ENCODE measurements around the gene CD82.
"Not testable (repeated sequence)": the region's sequence is repeated elsewhere in the genome, so short reads cannot be mapped to it uniquely, and the experiment has no call there.

Gene CD82

GRCh38 chr11:44551456-44552139, 13.9 kb upstream of the CD82 start:
- H3K4me3 ChIP-seq (ENCODE audit: low read length), result no peak overlapping the region
- H3K9me3 ChIP-seq (ENCODE audit: control insufficient read depth, low read depth, low read length), result no peaks in the 10 kb centered on the region
- no peak overlapping the region for H3K9ac ChIP-seq (ENCODE audit: low read length)
- H3K4me1 ChIP-seq (ENCODE audit: control insufficient read depth, low read depth, low read length), result no peaks in the 10 kb centered on the region
- no peaks in the 10 kb centered on the region for H3K36me3 ChIP-seq (ENCODE audit: control insufficient read depth, low read depth, low read length)
- H3K27me3 ChIP-seq (ENCODE audit: control insufficient read depth, insufficient read depth, low read length), result no peaks in the 10 kb centered on the region
- no peak overlapping the region for H3K27ac ChIP-seq (ENCODE audit: low read length)

GRCh38 chr11:44555031-44555800, 10.2 kb upstream of the CD82 start:
- Histone ChIP-seq H3K27ac (ENCODE audit: low read length) (no peak overlapping the region), H3K36me3 (ENCODE audit: control insufficient read depth, low read depth, low read length) (no peaks in the 10 kb centered on the region), H3K9me3 (ENCODE audit: control insufficient read depth, low read depth, low read length) (no peaks in the 10 kb centered on the region), H3K27me3 (ENCODE audit: control insufficient read depth, insufficient read depth, low read length) (no peaks in the 10 kb centered on the region), H3K4me3 (ENCODE audit: low read length) (no peak overlapping the region), H3K9ac (ENCODE audit: low read length) (no peak overlapping the region), H3K4me1 (ENCODE audit: control insufficient read depth, low read depth, low read length) (peaks cover 26% of the 10 kb centered on the region)

DNA sequence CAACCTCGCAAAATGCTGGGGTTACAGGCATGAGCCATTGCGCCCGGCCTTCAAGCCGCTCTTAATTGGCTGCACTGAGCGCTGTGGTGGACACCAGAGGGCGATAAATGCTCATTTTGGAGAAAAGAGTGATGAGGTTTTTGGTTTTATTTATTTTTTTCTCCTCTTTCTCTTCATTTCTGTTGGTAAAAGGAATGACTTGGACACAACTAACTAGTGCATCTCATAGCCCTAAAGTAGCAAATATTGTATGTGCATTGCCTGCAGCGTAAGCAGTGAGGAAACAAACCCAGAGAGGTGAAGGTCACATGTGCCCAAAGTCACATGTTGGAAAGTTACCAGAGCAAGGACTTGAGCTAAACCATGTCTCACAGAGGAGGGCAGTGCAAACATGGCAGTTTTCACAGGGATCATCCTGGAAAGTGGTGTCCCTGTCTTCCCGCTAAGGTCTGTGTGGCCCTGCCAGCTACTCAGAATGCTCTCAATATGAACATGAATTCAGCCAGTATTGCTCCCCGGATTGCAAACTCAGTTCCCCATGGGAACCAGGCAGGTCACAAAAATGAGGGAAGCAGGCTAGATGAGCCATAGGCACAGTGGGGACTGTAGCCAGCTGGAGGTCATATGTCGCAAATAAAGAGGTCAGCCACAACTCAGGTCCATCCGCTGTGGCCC, 8.6 kb upstream of the CD82 start:
- Histone ChIP-seq H3K4me3 (ENCODE audit: low read length) (no peak overlapping the region), H3K27ac (ENCODE audit: low read length) (no peak overlapping the region), H3K27me3 (ENCODE audit: control insufficient read depth, insufficient read depth, low read length) (no peaks in the 10 kb centered on the region), H3K9ac (ENCODE audit: low read length) (no peak overlapping the region), H3K4me1 (ENCODE audit: control insufficient read depth, low read depth, low read length) (peaks cover 26% of the 10 kb centered on the region), H3K9me3 (ENCODE audit: control insufficient read depth, low read depth, low read length) (no peaks in the 10 kb centered on the region), H3K36me3 (ENCODE audit: control insufficient read depth, low read depth, low read length) (no peaks in the 10 kb centered on the region)

DNA sequence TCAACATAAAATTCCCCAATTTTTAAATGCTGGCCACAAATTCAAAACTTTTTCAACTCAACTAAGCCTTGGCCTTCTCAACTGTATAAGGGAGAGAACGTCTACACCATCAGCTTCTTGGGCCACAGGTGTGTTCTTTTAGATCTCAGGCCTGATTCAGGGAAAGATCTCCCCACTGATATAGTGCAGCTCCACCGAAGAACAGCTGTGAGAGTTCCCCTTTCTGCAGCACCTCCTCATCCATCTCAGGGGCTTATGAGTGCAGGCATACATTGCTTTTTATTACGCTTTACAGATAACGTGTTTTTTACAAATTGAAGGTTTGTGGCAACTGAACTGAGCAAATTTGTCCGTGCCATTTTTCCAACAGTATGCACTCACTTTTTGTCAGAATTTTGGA, 8.0 kb upstream of the CD82 start:
- Histone ChIP-seq H3K36me3 (ENCODE audit: control insufficient read depth, low read depth, low read length) (no peaks in the 10 kb centered on the region), H3K9ac (ENCODE audit: low read length) (no peak overlapping the region), H3K4me3 (ENCODE audit: low read length) (no peak overlapping the region), H3K27me3 (ENCODE audit: control insufficient read depth, insufficient read depth, low read length) (no peaks in the 10 kb centered on the region), H3K27ac (ENCODE audit: low read length) (no peak overlapping the region), H3K4me1 (ENCODE audit: control insufficient read depth, low read depth, low read length) (peaks cover 26% of the 10 kb centered on the region), H3K9me3 (ENCODE audit: control insufficient read depth, low read depth, low read length) (no peaks in the 10 kb centered on the region)

DNA sequence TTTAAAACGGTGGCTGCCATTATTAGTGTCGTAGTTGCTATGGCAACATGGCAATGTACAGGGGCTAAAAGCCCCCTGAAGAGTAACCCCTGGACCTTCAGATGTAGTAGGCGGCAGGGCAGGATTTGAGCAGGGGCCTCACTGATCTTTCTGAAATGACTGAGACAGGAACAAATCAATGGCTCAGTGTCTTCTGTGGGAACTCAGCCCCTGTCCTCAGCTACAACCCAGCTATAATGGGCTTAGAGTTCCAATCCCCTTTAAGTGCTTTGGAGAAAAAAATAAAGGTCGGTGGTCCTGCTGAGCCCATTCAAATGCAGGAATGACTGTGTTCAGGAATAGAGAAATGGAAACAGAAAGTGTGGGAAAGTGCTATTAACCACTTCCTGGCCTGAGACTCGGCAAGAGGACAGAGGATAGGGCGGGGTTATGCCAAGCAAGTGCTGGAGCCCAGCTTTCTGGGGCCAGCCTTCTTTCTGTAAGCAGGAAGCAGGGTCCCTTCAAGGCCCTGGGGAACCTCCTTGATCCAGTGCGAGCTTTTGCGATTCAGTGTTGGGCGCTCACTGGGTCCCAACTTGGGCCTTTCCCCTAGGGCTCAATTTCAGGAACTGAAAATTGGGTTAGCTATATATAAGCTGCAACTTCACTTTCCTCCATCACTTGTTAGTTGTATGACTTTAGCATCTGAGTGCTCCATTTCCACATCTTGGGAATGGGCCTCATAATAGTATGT, 6.1 kb upstream of the CD82 start:
- Histone ChIP-seq H3K36me3 (ENCODE audit: control insufficient read depth, low read depth, low read length) (no peaks in the 10 kb centered on the region), H3K27ac (ENCODE audit: low read length) (no peak overlapping the region), H3K4me3 (ENCODE audit: low read length) (peak overlapping the region; percentile 7), H3K9me3 (ENCODE audit: control insufficient read depth, low read depth, low read length) (no peaks in the 10 kb centered on the region), H3K4me1 (ENCODE audit: control insufficient read depth, low read depth, low read length) (peaks cover 30% of the 10 kb centered on the region), H3K27me3 (ENCODE audit: control insufficient read depth, insufficient read depth, low read length) (no peaks in the 10 kb centered on the region), H3K9ac (ENCODE audit: low read length) (peak overlapping the region; percentile 40)

DNA sequence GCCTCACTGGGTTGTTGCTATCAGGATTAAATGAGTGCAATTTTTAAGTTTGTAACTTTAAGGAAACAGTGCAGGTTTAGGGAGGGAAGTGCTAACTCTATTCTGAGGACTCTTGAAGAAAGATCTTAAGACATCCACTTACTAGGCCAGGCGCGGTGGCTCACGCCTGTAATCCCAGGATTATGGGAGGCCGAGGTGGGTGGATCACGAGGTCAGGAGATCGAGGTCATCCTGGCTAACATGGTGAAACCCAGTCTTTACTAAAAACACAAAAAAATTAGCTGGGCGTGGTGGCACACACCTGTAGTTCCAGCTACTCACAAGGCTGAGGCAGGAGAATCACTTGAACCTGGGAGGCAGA, 5.5 kb upstream of the CD82 start:
- H3K27ac ChIP-seq (ENCODE audit: low read length); H3K27me3 ChIP-seq (ENCODE audit: control insufficient read depth, insufficient read depth, low read length); H3K9me3 ChIP-seq (ENCODE audit: control insufficient read depth, low read depth, low read length); H3K4me3 ChIP-seq (ENCODE audit: low read length); H3K36me3 ChIP-seq (ENCODE audit: control insufficient read depth, low read depth, low read length); H3K9ac ChIP-seq (ENCODE audit: low read length): not testable (repeated sequence)
- peaks cover 35% of the 10 kb centered on the region for H3K4me1 ChIP-seq (ENCODE audit: control insufficient read depth, low read depth, low read length)

- Histone ChIP-seq H3K4me3 (ENCODE audit: low read length) (no peak overlapping the region), H3K9me3 (ENCODE audit: control insufficient read depth, low read depth, low read length) (no peaks in the 10 kb centered on the region), H3K27ac (ENCODE audit: low read length) (no peak overlapping the region), H3K4me1 (ENCODE audit: control insufficient read depth, low read depth, low read length) (peaks cover 35% of the 10 kb centered on the region), H3K9ac (ENCODE audit: low read length) (no peak overlapping the region), H3K36me3 (ENCODE audit: control insufficient read depth, low read depth, low read length) (no peaks in the 10 kb centered on the region), H3K27me3 (ENCODE audit: control insufficient read depth, insufficient read depth, low read length) (peaks cover 8% of the 10 kb centered on the region)
Measured at GRCh38 chr11:44561275-44561805, 4.1 kb upstream of the CD82 start.

DNA sequence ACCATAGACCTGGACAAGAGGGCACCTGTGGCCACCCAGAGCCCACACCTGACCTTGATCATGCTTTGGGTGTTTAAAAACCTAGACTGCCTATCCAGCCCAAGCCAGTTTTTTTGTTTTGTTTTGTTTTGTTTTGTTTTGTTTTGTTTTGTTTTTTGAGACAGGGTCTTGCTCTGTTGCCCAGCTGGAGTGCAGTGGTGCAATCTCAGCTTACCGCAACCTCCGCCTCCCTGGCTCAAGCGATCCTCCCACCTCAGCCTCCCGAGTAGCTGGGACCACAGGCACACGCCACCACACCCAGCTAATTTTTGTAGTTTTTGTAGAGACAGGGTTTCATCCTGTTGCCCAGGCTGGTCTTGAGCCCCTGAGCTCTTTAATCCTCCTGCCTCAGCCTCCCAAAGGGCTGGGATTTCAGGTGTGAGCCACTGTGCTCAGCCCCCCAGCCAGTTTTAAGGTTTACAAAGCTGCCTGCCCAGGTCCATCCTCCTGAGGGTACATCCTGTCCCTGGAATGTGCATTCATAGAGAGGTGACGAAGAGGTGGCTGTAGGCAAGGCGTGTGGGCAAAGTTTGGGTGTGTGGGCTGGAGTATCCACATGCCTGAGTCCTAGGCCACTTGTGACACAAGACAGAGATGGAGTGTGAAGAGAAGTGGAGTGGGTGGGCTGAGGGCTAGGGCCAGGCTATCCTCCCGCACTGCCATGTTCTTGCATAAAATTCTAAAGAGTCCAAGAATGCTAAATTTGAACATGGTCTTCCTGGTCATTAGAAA, 3.3 kb upstream of the CD82 start:
- H3K27ac ChIP-seq (ENCODE audit: low read length), result no peak overlapping the region
- H3K9ac ChIP-seq (ENCODE audit: low read length), result no peak overlapping the region
- peaks cover 30% of the 10 kb centered on the region for H3K4me1 ChIP-seq (ENCODE audit: control insufficient read depth, low read depth, low read length)
- H3K36me3 ChIP-seq (ENCODE audit: control insufficient read depth, low read depth, low read length), result no peaks in the 10 kb centered on the region
- peaks cover 16% of the 10 kb centered on the region for H3K27me3 ChIP-seq (ENCODE audit: control insufficient read depth, insufficient read depth, low read length)
- no peak overlapping the region for H3K4me3 ChIP-seq (ENCODE audit: low read length)
- H3K9me3 ChIP-seq (ENCODE audit: control insufficient read depth, low read depth, low read length), result no peaks in the 10 kb centered on the region

GRCh38 chr11:44562845-44563460, 2.5 kb upstream of the CD82 start:
- no peaks in the 10 kb centered on the region for H3K9me3 ChIP-seq (ENCODE audit: control insufficient read depth, low read depth, low read length)
- H3K4me1 ChIP-seq (ENCODE audit: control insufficient read depth, low read depth, low read length), result peaks cover 23% of the 10 kb centered on the region
- H3K36me3 ChIP-seq (ENCODE audit: control insufficient read depth, low read depth, low read length), result no peaks in the 10 kb centered on the region
- H3K4me3 ChIP-seq (ENCODE audit: low read length), result no peak overlapping the region
- H3K9ac ChIP-seq (ENCODE audit: low read length), result no peak overlapping the region
- H3K27me3 ChIP-seq (ENCODE audit: control insufficient read depth, insufficient read depth, low read length), result peaks cover 17% of the 10 kb centered on the region
- H3K27ac ChIP-seq (ENCODE audit: low read length), result no peak overlapping the region

- peaks cover 17% of the 10 kb centered on the region for H3K27me3 ChIP-seq (ENCODE audit: control insufficient read depth, insufficient read depth, low read length)
- peaks cover 23% of the 10 kb centered on the region for H3K4me1 ChIP-seq (ENCODE audit: control insufficient read depth, low read depth, low read length)
- H3K36me3 ChIP-seq (ENCODE audit: control insufficient read depth, low read depth, low read length), result no peaks in the 10 kb centered on the region
- H3K9me3 ChIP-seq (ENCODE audit: control insufficient read depth, low read depth, low read length), result no peaks in the 10 kb centered on the region
- H3K9ac ChIP-seq (ENCODE audit: low read length), result no peak overlapping the region
- H3K27ac ChIP-seq (ENCODE audit: low read length), result no peak overlapping the region
- no peak overlapping the region for H3K4me3 ChIP-seq (ENCODE audit: low read length)
Measured at GRCh38 chr11:44563711-44564110, 1.8 kb upstream of the CD82 start.
